ENCODE data around the gene RPL14.

DNA sequence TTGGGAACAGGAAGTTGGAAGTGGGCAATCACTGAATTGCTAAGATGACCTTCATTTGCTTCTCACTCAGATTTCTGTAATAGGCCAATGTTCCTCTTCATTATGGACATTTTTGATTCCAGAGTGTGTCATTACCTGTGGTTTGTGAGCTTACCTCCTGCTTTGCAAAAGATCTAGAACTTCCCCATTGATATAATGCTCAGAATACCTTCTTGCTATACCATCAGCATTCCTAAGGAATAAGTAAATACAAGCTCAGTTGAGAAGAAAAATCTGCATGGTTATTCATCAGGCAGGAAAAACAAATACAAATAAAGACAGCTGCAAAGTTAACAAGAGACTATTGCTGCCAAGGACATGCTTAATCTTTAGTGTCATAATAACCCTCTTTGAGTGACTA lies 5.6 kb upstream of the RPL14 start:
- TF ChIP-seq, protein P1, sequence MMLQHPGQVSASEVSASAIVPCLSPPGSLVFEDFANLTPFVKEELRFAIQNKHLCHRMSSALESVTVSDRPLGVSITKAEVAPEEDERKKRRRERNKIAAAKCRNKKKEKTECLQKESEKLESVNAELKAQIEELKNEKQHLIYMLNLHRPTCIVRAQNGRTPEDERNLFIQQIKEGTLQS (IDR thresholded peaks at IDR 0.05), result no peak
- TF ChIP-seq, protein P2, sequence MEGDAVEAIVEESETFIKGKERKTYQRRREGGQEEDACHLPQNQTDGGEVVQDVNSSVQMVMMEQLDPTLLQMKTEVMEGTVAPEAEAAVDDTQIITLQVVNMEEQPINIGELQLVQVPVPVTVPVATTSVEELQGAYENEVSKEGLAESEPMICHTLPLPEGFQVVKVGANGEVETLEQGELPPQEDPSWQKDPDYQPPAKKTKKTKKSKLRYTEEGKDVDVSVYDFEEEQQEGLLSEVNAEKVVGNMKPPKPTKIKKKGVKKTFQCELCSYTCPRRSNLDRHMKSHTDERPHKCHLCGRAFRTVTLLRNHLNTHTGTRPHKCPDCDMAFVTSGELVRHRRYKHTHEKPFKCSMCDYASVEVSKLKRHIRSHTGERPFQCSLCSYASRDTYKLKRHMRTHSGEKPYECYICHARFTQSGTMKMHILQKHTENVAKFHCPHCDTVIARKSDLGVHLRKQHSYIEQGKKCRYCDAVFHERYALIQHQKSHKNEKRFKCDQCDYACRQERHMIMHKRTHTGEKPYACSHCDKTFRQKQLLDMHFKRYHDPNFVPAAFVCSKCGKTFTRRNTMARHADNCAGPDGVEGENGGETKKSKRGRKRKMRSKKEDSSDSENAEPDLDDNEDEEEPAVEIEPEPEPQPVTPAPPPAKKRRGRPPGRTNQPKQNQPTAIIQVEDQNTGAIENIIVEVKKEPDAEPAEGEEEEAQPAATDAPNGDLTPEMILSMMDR (IDR thresholded peaks at IDR 0.05; ENCODE audit: low read depth, low read length, missing input control), result no peak
- TF ChIP-seq, protein P3, sequence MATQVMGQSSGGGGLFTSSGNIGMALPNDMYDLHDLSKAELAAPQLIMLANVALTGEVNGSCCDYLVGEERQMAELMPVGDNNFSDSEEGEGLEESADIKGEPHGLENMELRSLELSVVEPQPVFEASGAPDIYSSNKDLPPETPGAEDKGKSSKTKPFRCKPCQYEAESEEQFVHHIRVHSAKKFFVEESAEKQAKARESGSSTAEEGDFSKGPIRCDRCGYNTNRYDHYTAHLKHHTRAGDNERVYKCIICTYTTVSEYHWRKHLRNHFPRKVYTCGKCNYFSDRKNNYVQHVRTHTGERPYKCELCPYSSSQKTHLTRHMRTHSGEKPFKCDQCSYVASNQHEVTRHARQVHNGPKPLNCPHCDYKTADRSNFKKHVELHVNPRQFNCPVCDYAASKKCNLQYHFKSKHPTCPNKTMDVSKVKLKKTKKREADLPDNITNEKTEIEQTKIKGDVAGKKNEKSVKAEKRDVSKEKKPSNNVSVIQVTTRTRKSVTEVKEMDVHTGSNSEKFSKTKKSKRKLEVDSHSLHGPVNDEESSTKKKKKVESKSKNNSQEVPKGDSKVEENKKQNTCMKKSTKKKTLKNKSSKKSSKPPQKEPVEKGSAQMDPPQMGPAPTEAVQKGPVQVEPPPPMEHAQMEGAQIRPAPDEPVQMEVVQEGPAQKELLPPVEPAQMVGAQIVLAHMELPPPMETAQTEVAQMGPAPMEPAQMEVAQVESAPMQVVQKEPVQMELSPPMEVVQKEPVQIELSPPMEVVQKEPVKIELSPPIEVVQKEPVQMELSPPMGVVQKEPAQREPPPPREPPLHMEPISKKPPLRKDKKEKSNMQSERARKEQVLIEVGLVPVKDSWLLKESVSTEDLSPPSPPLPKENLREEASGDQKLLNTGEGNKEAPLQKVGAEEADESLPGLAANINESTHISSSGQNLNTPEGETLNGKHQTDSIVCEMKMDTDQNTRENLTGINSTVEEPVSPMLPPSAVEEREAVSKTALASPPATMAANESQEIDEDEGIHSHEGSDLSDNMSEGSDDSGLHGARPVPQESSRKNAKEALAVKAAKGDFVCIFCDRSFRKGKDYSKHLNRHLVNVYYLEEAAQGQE (IDR thresholded peaks at IDR 0.05), result no peak
- TF ChIP-seq TAF1 (conservative IDR thresholded peaks at IDR 0.05) (no peak), JUND (IDR thresholded peaks at IDR 0.05) (no peak), GABPA (IDR thresholded peaks at IDR 0.05 in 1 of 2, conservative IDR thresholded peaks at IDR 0.05 in 1 of 2) (no peak), SP1 (IDR thresholded peaks at IDR 0.05) (no peak), RAD21 (IDR thresholded peaks at IDR 0.05) (no peak), FOXA1 (IDR thresholded peaks at IDR 0.05) (no peak)
- TF ChIP-seq, protein P4, sequence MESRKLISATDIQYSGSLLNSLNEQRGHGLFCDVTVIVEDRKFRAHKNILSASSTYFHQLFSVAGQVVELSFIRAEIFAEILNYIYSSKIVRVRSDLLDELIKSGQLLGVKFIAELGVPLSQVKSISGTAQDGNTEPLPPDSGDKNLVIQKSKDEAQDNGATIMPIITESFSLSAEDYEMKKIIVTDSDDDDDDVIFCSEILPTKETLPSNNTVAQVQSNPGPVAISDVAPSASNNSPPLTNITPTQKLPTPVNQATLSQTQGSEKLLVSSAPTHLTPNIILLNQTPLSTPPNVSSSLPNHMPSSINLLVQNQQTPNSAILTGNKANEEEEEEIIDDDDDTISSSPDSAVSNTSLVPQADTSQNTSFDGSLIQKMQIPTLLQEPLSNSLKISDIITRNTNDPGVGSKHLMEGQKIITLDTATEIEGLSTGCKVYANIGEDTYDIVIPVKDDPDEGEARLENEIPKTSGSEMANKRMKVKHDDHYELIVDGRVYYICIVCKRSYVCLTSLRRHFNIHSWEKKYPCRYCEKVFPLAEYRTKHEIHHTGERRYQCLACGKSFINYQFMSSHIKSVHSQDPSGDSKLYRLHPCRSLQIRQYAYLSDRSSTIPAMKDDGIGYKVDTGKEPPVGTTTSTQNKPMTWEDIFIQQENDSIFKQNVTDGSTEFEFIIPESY (IDR thresholded peaks at IDR 0.05), result no peak
- TF ChIP-seq, protein P5, sequence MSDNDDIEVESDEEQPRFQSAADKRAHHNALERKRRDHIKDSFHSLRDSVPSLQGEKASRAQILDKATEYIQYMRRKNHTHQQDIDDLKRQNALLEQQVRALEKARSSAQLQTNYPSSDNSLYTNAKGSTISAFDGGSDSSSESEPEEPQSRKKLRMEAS (IDR thresholded peaks at IDR 0.05), result no peak
